GM18505 (cell line): ENCODE measurements around the gene CMBL.

ENCODE experiments used
- ATAC-seq: cut with Tn5 transposase; IDR thresholded peaks from one replicate; pipeline ENCODE4 v1.9.1; 2021; ENCODE audit not compliant: unreplicated experiment
- POLR2A ChIP-seq: IDR thresholded peaks from 4 replicates; pipeline ENCODE4 v1.6.1; 2011; ENCODE audit warnings: borderline replicate concordance; ENCODE audit not compliant: insufficient read depth, insufficient read length; ENCODE audit errors: extremely low read depth

Gene CMBL

DNA sequence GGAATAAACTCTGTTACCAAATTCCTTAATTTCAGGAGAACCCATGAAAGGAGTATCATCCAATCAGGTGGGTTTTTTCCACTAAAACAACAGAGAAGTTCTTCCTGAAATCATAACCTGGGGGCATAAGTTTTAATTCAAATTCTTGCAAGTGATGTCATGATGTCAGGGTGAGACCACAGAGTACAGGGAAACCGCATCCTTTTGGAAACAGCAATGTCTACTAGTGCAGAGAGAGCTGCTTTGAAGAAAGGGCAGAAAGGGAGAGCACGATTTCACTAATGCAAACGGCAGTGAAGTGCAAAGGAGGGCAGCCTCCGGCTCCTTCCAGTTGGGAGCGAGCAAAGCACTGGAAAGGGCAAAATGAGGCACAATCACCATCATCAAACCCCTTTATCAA is 20.6 kb upstream of the CMBL start:
- no peak for TF ChIP-seq POLR2A
- ATAC-seq = no peak

DNA sequence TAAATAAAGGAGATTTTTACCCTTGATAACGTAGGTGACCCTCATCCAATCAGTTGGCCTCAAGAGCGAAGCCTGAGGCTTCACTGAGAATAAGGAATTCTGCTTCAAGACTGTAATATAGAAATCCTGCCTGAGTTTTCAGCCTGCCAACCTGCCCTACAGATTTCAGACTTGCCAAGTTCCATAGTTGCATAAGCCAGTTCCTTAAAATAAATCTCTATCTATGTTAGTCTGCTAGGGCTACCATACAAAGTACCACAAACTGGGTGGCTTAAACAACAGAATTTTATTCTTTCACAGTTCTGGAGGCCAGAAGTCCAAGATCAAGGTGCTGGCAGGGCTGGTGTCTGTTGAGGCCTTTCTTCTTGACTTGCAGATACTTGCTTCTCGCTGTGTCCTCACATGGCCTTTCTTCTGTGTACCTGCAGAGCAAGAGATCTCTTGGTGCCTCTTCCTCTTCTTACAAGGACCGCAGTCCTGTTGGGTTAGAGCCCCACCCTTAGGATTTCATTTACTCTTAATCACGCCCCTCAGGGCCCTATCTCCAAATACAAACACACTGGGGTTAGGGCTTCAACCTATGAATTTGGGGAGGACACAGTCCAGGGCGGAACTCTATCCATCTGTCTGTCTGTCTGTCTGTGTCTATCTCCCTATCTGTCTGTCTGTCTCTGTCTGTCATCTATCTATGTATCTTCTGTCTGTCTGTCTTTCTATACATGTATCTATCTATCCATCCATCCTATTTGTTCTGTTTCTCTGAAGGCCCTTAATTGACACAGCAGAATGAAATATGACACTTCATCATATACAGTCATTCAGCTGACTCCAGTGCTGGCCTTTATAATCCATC is 17.0 kb upstream of the CMBL start:
- ATAC-seq = no peak

DNA sequence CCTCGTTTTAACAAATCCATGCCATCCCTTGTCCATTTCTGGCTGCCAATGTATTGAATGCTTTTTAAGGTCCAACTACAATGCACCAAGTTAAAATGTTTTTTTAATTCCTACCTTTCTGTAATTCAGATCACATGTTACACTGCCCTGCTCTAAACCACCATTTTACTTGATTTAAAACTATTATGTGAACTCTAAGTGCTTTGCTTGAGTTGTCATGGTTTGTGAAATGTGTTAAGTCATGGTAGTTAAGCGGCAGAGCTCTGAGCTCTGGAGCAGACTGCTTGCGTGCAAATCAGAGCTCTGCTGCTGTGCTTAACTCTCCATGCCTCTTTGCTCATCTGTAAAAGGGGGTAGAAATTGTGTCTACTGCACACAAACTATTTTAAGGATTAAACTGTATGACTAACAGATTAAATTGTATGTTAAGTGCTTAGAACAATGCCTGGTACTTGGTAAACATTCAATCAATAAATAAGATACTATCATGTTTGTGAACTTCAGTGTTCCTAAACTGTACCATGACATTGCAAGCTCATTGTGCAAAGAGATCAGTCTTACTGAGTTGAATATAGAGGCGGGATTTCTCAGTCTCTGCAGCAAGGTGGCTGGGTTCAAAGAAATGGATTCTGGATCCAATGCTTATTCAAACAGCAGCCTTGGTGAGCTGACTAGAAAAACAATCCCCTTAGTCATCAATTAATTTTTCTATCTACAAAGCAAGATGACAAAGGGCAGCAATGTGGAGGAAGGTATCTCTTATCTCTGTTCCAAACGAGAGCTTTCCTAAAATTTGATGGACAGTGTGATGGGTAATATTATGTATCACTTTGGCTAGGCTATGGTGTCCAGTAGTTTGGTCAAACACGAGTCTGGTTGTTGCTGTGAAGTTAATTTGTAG is 16.1 kb upstream of the CMBL start:
- no peak for TF ChIP-seq POLR2A
- no peak for ATAC-seq

More for the DNA sequence above, 17.0 kb upstream of the CMBL start:
- no peak for TF ChIP-seq POLR2A

DNA sequence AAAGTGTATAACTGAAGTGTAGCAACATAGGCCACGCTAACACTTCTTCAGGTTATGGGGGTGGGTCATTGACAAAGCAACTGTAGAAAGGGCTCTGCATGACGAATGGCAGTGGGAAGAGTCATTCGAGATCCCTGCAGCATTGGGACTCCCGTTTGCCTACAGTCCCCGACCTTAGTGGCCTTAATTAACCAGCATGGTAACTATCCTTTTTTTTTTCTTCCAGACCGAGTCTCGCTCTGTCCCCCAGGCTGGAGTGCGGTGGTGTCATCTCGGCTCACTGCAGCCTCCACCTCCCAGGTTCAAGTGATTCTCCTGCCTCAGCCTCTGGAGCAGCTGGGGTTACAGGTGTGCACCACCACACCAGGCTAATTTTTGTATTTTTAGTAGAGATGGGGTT is 14.2 kb upstream of the CMBL start:
- no peak for TF ChIP-seq POLR2A
- no peak for ATAC-seq

DNA sequence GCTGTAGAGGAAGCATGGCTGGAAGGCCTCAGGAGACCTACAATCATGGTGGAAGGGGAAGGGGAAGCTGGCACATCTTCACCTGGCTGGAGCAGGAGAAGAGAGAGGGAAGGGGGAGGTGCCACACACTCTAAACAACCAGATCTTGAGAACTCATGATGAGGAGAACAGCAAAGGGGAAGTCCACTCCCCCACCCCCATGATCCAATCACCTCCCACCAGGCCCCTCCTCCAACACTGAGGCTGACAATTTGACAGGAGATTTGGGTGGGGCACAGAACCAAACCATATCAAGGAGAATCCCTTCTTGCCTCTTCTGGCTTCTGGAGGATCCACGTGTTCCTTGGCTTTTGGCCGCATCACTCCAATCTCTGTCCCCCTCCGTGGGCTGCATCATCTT is 13.1 kb upstream of the CMBL start:
- ATAC-seq = no peak
- TF ChIP-seq POLR2A = no peak

DNA sequence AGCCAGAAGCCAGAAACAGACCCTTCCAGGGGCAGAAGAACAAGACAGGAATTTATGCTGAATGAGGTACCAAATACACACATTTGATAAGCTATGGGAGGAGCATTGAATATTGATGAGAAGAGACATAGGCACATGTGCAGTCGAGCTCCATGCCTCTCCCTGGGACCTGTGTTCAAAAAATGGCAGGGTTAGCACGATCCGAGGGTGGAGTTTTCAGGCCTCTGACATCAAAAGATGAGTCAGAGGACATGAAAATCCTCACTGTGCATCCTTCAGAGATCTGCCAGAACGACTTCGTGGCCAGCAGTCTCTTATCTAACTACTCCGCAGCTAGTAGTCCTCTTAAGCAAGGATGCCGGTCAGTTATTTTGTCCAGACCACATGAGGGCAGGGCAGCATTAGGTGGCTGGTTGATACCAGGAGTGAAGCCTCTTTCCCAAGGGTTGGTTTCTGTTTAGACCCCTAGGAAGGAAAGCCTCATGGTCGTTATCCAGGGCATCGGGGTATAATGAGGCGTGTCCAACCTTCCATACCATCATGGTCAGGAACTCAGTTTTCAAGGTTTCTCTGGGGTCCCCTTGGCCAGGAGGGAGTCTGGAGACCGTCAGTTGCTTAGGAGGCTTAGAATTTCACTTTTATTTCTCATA is 11.6 kb upstream of the CMBL start:
- no peak for TF ChIP-seq POLR2A
- ATAC-seq = no peak

DNA sequence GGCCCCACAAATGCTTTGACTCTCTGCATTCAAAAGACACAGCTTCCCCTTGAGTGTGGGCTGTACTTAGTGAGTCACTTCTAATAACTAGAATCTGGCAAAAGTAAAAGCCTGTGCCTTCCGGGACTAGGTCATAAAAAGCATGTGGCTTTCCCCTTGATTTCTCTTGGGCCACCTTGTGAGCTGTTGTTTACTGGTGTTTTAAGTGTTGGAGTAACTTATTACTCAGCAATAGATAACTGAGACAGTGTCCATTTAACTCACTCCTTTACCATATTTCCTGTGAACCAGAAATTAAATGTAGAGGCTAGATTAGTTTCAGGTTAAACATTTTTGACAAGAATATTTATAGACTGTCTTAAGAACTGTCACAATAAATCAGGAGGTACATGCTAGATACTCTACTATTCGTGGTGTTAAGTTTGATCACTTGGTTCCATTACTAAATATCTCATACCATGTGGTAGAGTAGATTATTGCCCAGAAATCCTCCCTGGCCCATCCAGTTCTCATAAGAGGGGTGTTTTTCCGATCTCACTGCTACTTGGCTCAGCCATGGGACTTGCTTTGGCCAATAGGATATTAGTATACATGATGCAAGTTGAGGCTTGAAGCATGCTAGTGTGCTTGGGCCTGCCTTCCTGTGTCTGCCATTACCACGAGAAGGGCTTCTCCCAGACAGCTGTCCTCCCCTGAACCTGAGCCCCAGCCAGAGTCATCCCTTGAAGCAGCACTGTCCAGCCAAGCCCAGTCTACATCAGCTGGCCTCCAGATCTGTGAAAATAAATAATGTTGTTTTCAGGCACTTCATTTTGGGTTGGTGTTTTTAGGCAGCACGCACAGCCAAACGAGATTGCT is 10.4 kb upstream of the CMBL start:
- ATAC-seq = no peak
- no peak for TF ChIP-seq POLR2A

DNA sequence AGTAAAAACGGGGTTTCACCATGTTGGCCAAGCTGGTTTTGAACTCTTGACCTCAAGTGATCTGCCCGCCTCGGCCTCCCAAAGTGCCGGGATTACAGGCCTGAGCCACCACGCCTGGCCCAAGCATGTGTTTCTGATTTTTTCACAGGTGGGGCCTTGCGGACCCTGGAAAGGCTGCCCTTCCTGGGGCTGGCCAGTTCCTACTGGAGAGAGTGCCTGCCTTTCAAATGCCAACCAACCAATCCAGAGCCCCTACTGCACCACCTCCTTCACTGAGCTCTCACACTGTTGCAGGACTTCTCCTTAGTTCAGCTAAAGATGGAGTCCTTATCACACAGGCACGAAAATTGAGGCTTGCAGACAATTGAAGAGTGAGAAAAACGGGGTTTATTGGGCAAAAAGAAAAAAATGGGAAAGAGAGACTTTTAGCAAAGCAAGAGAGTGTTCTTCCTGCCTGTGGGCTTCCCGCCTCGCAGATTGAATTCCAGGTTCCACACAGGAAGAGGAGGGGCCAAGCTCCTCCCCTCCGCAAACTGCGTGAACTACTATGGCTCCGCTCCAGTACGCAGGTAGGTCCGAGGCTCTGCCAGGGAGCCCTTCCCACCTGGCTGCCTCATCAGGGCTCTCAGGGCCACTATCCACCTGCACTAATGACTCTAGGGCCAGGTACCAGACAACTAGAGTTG is 8.3 kb upstream of the CMBL start:
- no peak for TF ChIP-seq POLR2A
- ATAC-seq = no peak

DNA sequence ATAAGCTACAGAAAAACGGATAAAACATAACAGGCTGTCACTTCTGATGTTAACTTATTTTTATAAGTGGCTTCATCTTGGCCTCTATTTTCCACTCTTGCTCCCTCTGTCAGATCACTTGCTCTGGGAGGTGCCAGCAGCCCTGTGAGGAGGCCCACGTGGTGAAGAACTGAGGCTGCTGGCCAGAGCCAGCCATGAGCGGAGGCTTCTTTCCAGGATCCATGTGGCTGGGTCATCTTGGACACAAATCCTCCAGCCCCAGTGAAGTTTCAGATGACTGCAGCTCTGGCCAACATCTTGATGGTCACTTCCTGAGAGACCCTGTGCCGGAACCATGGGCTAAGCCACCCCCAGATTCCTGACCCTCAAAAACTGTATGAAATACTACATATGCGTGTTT is 7.5 kb upstream of the CMBL start:
- no peak for ATAC-seq
- TF ChIP-seq POLR2A = no peak

DNA sequence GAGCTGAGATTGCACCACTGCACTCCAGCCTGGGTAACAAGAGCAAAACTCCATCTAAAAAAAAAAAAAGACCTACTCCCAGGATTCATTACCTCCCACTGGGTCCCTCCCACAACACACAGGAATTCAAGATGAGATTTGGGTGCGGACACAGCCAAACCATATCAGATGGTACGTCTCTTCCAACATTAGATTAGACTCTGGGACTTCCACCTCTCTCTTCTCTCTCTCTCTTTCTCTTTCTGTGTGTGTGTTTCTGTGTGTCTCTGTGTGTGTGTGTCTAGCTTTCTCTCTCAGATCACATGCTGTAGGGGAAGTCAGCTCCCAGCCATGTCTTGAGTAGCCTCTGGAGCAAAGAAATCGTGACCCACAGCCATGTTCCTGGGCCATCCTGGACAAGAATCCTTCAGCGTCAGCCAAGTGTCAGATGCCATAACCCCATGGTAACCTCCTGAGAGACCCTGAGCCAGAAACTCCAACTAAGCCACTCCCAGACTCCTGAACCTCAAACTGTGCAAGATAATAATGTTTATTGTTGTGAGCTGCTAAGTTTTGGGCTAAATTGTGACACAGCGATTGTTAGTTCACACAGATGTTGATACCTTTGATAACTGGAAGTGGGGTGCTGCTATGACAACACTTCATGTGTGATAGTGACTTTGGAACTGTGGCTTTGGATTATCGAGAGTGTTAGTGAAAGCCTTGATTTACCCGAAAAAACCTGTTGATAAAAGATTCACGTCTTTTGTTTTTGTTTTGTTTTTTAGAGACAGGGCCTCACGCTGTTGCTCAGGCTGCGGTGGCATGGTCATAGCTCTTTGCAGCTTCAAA is 4.1 kb upstream of the CMBL start:
- no peak for ATAC-seq
- no peak for TF ChIP-seq POLR2A

DNA sequence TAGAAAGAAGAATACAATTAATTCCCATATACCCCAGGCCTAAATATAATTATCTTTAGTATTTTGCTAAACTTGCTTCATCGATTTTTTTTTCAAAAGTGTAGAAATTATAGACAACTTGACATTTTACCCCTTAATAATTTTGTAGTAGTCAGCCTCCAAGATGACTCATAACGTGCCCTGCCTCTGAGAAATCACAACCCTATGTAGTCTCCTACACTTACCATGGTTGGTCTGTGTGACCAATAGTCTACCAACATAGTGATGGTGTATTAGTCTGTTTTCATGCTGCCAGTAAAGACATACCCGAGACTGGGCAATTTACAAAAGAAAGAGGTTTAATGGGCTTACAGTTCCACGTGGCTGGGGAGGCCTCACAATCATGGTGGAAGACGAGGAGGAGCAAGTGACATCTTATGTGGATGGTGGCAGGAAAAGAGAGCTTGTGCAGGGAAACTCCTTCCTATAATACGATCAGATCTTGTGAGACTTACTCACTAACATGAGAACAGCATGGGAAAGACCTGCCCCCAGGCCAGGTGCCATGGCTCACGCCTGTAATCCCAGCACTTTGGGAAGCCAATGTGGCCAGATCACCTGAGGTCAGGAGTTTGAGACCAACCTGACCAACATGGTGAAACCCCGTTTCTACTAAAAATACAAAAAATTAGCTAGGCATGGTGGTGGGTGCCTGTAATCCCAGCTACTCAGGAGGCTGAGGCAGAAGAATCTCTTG is 3.3 kb upstream of the CMBL start:
- peak; percentile 69 for ATAC-seq

DNA sequence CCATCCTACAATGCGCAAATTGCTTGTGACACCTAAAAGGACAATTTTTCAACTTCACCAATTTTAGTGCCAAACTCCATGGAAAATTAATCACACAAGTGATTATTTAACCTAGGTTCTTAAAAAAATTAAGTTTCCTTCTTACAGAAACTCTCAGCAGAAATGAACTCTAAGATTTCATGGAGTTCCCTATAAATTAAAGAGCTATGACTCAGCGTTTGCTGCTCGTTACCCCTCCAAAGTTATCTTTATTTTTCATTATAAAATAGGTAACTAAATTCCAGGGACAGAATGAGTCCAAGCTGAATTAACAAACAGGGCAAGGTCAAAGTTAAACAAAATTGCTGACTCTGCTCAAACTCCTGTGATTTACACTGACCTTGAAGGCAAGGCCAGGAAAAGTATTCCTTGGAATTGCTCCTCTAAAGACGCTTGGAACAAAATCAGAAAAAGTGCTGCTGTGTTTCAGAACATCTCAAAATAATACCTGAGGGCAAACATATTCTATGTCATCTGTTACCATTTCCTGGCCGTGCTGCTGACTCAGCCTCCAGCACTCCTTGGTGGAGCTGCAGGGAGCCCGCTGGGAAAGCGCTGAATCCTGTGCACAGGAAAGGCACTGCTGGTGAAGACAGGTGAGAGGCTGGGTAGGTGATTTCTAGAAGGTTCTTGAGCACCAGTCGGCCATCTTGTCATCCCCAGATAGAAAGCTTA is 2.5 kb upstream of the CMBL start:
- no peak for TF ChIP-seq POLR2A
- ATAC-seq = no peak
